ENCODE measurements around the gene L3MBTL4. TPM values are rescaled to one million over a fixed set of nuclear protein-coding genes. Genes with fewer than 3 reads are reported as not detected.

Gene L3MBTL4
- total and polyA plus RNA-seq, 4 donors = 2.3 to 15.0 (median 5.0) TPM

DNA sequence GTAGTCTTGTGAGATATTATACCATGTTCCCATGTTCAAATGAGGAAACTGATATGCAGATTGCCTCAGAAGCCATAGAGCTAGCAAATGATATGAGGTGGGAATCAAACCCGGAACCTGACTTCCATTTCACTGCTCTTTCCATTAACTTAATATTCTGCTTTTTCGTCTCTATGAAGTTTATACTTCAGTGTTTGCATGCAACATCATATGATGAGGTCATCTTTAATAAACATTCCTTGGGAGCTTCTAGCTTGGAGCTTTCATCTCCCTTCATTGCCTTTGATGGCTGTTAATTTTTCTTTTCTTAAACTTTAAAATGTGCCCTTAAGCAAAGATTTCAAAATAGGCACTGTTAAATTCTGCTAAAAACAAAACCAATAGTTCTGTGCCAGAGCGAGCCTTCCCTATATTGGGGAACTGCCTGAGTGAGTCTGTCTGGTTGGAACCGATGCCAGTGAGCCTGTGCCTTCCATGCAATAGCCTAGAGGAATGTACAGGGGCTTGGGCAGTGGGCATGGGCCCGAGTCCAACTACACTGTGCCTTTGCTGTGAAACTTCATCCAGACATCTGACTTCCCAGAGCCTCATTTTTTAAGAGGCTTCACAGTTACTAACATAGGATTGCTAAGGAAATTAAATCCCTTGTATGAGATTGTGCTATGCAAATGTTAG lies 428.3 kb downstream of the L3MBTL4 start:
- H3K4me1 ChIP-seq (ENCODE audit: control insufficient read depth in 4 of 4, insufficient read depth in 4 of 4, low read length in 3 of 4) = no peaks in the 10 kb centered on the region
- WGBS = 89% methylated on average over 5 of the region's 5 CpGs
- TF ChIP-seq JUND (IDR thresholded peaks at IDR 0.05) (no peak), RXRA (IDR thresholded peaks at IDR 0.05) (no peak), RAD21 (IDR thresholded peaks at IDR 0.05) (no peak), HNF4G (IDR thresholded peaks at IDR 0.05) (no peak), FOXA1 (IDR thresholded peaks at IDR 0.05) (no peak)
- TF ChIP-seq, protein P1, sequence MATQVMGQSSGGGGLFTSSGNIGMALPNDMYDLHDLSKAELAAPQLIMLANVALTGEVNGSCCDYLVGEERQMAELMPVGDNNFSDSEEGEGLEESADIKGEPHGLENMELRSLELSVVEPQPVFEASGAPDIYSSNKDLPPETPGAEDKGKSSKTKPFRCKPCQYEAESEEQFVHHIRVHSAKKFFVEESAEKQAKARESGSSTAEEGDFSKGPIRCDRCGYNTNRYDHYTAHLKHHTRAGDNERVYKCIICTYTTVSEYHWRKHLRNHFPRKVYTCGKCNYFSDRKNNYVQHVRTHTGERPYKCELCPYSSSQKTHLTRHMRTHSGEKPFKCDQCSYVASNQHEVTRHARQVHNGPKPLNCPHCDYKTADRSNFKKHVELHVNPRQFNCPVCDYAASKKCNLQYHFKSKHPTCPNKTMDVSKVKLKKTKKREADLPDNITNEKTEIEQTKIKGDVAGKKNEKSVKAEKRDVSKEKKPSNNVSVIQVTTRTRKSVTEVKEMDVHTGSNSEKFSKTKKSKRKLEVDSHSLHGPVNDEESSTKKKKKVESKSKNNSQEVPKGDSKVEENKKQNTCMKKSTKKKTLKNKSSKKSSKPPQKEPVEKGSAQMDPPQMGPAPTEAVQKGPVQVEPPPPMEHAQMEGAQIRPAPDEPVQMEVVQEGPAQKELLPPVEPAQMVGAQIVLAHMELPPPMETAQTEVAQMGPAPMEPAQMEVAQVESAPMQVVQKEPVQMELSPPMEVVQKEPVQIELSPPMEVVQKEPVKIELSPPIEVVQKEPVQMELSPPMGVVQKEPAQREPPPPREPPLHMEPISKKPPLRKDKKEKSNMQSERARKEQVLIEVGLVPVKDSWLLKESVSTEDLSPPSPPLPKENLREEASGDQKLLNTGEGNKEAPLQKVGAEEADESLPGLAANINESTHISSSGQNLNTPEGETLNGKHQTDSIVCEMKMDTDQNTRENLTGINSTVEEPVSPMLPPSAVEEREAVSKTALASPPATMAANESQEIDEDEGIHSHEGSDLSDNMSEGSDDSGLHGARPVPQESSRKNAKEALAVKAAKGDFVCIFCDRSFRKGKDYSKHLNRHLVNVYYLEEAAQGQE (IDR thresholded peaks at IDR 0.05) = no peak
- TF ChIP-seq, protein P2, sequence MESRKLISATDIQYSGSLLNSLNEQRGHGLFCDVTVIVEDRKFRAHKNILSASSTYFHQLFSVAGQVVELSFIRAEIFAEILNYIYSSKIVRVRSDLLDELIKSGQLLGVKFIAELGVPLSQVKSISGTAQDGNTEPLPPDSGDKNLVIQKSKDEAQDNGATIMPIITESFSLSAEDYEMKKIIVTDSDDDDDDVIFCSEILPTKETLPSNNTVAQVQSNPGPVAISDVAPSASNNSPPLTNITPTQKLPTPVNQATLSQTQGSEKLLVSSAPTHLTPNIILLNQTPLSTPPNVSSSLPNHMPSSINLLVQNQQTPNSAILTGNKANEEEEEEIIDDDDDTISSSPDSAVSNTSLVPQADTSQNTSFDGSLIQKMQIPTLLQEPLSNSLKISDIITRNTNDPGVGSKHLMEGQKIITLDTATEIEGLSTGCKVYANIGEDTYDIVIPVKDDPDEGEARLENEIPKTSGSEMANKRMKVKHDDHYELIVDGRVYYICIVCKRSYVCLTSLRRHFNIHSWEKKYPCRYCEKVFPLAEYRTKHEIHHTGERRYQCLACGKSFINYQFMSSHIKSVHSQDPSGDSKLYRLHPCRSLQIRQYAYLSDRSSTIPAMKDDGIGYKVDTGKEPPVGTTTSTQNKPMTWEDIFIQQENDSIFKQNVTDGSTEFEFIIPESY (IDR thresholded peaks at IDR 0.05) = no peak
- DNase-seq (ENCODE audit: low spot score) = no peak
- no peaks in the 10 kb centered on the region for H3K36me3 ChIP-seq (ENCODE audit: control insufficient read depth in 4 of 4, insufficient read depth in 3 of 4, low read depth in 1 of 4, low read length in 3 of 4)
- no peak overlapping the region for H3K4me3 ChIP-seq (ENCODE audit: low read depth in 1 of 3, low read length in 3 of 3)
- no peaks in the 10 kb centered on the region for H3K9me3 ChIP-seq (ENCODE audit: control insufficient read depth in 4 of 4, low read length in 3 of 4)
- H3K27ac ChIP-seq (ENCODE audit: low read depth in 1 of 2, low read length in 2 of 2) = no peak overlapping the region
- H3K27me3 ChIP-seq (ENCODE audit: control insufficient read depth in 4 of 4, insufficient read depth in 4 of 4, low read length in 3 of 4) = no peaks in the 10 kb centered on the region
- no peak overlapping the region for H3K9ac ChIP-seq (ENCODE audit: low read depth in 1 of 2, low read length in 2 of 2)

DNA sequence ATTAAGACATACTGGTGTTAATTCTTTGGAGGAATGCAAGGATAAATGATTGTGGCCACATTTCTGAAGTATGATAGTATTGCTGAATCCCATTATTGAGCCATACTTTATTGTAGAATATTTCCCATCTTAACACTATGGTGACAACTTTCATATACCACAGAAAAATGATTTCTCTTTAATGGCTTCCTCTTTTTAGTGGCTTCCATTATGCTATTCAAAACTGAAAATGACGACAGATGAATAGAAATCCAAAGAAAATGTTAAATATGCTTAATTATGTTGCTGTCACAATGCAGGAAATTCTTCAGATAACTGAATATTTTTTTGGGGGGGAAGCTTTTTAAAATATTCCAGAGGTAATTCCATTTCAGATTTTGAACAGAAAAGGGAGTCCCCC lies 430.5 kb downstream of the L3MBTL4 start:
- WGBS = 82% methylated on average over 1 of the region's 1 CpG
- TF ChIP-seq JUND (IDR thresholded peaks at IDR 0.05) (no peak), NR2F2 (IDR thresholded peaks at IDR 0.05) (no peak), TAF1 (conservative IDR thresholded peaks at IDR 0.05) (no peak), HNF4A (conservative IDR thresholded peaks at IDR 0.05) (no peak), GABPA (IDR thresholded peaks at IDR 0.05 in 1 of 2, conservative IDR thresholded peaks at IDR 0.05 in 1 of 2) (no peak), SP1 (IDR thresholded peaks at IDR 0.05) (no peak), RXRA (IDR thresholded peaks at IDR 0.05) (no peak), RAD21 (IDR thresholded peaks at IDR 0.05) (no peak), EGR1 (IDR thresholded peaks at IDR 0.05; ENCODE audit: low read depth in 2 of 2) (no peak), FOXA1 (IDR thresholded peaks at IDR 0.05) (no peak), HNF4G (IDR thresholded peaks at IDR 0.05) (no peak), YY1 (IDR thresholded peaks at IDR 0.05) (no peak), FOXA2 (IDR thresholded peaks at IDR 0.05) (no peak)
- TF ChIP-seq, protein P1 (IDR thresholded peaks at IDR 0.05) = no peak
- TF ChIP-seq, protein P3, sequence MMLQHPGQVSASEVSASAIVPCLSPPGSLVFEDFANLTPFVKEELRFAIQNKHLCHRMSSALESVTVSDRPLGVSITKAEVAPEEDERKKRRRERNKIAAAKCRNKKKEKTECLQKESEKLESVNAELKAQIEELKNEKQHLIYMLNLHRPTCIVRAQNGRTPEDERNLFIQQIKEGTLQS (IDR thresholded peaks at IDR 0.05) = no peak
- TF ChIP-seq, protein P4, sequence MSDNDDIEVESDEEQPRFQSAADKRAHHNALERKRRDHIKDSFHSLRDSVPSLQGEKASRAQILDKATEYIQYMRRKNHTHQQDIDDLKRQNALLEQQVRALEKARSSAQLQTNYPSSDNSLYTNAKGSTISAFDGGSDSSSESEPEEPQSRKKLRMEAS (IDR thresholded peaks at IDR 0.05) = no peak
- TF ChIP-seq, protein P5, sequence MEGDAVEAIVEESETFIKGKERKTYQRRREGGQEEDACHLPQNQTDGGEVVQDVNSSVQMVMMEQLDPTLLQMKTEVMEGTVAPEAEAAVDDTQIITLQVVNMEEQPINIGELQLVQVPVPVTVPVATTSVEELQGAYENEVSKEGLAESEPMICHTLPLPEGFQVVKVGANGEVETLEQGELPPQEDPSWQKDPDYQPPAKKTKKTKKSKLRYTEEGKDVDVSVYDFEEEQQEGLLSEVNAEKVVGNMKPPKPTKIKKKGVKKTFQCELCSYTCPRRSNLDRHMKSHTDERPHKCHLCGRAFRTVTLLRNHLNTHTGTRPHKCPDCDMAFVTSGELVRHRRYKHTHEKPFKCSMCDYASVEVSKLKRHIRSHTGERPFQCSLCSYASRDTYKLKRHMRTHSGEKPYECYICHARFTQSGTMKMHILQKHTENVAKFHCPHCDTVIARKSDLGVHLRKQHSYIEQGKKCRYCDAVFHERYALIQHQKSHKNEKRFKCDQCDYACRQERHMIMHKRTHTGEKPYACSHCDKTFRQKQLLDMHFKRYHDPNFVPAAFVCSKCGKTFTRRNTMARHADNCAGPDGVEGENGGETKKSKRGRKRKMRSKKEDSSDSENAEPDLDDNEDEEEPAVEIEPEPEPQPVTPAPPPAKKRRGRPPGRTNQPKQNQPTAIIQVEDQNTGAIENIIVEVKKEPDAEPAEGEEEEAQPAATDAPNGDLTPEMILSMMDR (IDR thresholded peaks at IDR 0.05; ENCODE audit: low read depth, low read length, missing input control) = no peak
- TF ChIP-seq, protein P2 (IDR thresholded peaks at IDR 0.05) = no peak
- H3K27me3 ChIP-seq (ENCODE audit: control insufficient read depth in 4 of 4, insufficient read depth in 4 of 4, low read length in 3 of 4) = no peaks in the 10 kb centered on the region

More for the DNA sequence above, 430.5 kb downstream of the L3MBTL4 start:
- H3K9me3 ChIP-seq (ENCODE audit: control insufficient read depth in 4 of 4, low read length in 3 of 4) = no peaks in the 10 kb centered on the region
- no peak overlapping the region for H3K4me3 ChIP-seq (ENCODE audit: low read depth in 1 of 3, low read length in 3 of 3)
- DNase-seq (ENCODE audit: low spot score) = no peak
- H3K36me3 ChIP-seq (ENCODE audit: control insufficient read depth in 4 of 4, insufficient read depth in 3 of 4, low read depth in 1 of 4, low read length in 3 of 4) = no peaks in the 10 kb centered on the region
- H3K9ac ChIP-seq (ENCODE audit: low read depth in 1 of 2, low read length in 2 of 2) = no peak overlapping the region
- H3K27ac ChIP-seq (ENCODE audit: low read depth in 1 of 2, low read length in 2 of 2) = no peak overlapping the region
- H3K4me1 ChIP-seq (ENCODE audit: control insufficient read depth in 4 of 4, insufficient read depth in 4 of 4, low read length in 3 of 4) = no peaks in the 10 kb centered on the region

Measured in liver (tissue), 9 donors.